GM18519 (cell line): ENCODE data around the gene RNASE1.

Experiments
- ATAC-seq: cut with Tn5 transposase; IDR thresholded peaks from one replicate; pipeline ENCODE4 v1.9.1; 2021; ENCODE audit warnings: mild to moderate bottlenecking, moderate library complexity; ENCODE audit not compliant: unreplicated experiment, low FRiP score

The RNASE1 gene

DNA sequence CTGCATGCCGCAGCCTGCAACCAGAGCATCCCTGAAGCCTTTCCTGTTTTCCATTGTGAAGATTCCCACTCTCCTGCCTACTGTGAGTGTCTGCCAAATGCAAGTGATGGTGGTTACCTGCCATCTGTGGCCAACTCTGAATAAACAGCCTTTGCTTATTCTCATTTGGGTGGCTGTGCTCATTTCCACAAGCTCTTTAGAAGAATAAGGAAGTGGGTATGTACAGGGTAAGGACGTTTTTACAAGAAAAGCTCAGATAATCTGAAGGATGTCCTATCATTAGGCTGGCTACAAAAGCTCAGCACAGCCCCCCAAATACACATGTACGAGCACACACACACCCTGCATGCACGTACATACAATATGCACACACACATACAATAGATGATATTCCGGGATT is 7.3 kb upstream of the RNASE1 start:
- no peak for ATAC-seq

DNA sequence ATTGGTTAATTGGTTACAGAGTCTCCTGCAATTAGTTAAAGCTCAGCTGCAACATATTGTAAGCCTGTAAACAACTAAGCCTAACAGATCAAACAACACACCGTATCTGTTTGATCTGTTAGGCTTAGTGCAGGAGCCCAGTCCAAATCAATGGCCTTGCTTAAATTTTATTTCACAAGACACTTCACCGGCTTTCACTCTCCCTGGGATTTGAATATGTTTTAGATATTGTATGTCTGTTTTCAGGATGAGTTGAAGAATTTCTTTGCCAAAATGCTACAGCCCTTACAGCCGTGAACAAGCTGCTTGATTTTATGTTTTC is 5.5 kb upstream of the RNASE1 start:
- ATAC-seq = no peak

DNA sequence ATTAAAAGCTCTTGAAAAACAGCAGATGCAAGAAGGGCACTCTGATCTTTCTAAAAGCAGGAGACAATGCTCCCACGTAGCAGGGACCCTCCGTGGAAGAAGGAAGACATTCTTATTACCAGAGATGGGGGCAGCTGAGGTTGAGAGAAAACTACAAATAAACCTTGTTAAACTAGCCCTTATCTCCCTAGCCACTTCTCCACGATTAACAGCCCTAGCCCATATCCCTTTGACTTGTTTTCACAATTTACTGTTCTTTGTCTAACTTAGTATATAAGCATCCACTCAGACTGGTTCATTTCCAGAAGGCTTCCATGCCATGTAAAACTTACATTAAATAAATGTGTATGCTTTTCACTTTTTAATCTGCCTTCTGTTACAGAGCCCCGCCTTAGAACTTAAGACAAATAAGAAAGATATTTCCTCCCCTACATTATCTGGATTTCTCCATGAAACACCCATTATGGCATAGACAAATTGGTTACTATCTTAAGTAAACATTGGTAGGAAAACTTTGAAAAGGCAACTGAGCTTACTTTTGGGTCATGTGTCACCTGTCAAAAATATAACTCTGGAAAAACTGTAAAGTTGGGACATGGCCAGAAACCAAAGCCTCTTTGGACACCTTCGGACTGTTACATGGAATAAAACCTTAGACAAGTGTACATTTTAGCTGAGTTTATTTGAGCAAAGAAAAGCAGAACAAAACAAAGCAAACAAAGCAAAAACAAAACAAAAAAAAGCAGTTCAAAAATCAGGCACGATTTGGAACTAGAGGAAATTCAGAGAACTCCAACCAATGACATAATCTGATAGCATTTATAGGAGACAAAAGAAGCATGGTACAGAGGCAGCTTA is 4.9 kb upstream of the RNASE1 start:
- ATAC-seq = no peak

DNA sequence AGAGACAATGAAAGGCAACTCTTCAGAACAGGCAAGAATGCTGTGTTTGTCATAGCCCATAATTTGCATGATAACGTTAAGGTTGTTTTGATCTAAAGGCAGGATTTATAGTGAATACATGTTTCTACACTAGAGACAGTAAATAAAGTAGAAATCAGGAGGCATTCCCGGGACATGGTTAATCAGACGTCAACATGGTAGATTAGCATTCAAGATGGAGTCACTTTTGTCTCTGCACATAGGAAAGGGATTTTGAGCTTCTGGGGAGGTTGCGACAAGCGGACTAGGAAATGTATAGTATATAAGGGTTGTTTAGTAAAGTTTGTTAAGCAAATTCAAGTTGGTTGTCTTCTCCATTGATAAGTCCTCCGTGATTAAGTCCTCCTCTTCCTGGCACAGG is 2.8 kb upstream of the RNASE1 start:
- ATAC-seq = no peak

DNA sequence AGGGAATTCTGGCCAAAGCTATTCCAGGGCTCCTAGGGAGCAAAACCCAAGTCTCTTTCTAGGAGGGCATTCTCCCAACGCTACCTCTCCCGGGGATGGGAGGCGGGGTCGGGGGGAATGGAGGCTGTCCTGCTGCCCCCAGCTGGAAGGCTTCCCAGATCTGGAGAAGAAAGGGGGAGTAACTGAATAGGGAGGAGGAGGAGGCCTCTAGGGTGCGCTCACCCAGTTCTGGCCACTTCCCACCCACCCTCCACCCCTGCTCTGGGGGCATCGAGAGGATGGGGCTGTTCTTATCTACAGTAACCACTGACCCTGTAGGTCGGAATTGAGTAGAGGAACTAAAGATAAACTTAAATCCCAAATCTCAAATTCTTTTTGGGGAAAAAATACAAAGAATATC is 579 bp upstream of the RNASE1 start:
- no peak for ATAC-seq

DNA sequence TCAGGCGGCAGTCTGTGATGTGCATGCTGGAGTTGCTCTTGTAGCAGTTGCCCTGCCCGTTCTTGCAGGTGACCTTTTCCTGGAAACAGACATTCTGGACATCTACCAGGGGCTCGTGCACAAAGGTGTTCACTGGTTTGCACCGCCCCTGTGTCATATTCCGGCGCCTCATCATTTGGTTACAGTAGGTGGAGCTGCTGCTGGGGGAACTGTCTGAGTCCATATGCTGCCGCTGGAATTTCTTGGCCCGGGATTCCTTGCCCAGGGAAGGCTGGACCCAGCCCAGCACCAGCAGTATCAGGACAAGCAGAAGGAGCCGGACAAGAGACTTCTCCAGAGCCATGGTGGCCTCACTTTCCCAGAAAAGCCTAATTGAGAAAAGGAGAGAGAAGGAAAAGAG is 918 bp downstream of the RNASE1 start:
- no peak for ATAC-seq

DNA sequence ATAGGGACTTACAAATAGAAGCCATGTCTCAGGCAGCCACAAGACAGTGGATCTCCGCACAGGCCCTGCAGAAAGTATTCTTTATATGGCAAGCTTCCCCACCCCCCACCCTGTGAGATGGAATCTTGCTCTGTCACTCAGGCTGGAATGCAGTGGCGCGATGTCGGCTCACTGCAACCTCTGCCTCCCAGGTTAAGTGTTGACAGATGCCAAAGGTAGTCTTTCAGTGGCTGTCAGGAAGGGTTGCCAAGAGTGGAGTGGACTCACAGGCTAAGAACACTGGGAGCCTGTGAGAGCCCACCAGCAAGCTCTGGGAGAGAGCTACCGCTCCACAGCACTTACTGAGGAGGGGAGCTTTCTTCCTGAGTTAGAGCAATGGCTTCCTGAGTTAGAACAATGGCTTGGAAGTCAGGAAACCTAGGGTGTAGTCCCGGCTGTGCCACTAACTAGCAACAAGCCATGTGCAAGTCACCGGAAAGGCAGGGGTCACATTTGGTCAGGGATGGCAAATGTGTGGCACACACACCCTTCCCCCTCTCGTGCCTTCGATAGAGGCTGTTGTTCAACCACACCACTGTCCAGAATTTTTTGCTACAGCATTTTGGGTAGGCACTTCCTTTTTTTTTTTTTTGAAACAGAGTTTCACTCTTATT is 2.6 kb downstream of the RNASE1 start:
- no peak for ATAC-seq

DNA sequence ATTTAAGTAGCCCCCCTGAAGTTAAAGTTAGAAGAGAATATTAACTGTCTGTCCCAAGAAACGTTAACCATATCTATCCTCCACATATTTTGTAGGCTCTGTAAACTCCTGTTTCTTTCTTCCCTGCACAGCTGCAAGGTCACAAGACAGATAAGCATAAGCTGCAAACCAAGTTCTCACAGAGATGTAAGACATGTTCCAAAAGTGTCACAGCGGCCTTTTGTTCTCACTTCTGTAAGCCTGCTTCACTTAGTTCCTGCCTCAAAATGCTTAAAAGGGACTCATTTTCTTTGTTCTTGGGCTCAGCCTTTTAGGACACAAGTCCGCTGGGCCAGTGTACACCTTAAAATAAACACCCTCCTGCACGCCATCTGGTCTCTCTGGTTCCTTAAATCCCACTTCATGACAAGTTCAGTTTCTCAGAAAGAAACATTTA is 3.2 kb downstream of the RNASE1 start:
- no peak for ATAC-seq

DNA sequence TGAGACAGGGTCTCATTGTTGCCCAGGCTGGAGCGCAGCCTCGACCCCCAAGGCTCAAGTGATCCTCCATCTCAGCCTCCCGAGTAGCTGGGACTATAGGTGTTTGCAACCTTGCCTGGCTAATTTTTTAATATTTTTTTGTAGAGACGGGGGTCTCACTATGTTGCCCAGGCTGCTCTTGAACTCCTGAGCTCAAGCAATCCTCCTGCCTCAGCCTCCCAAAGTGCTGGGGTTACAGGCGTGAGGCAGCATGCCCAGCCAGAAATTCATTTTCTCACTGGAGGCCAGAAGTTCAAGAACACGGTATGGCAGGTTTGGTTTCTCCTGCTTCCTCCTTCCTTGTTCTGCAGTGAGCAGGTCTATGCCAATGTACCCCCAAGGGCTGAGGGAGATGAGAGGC is 3.7 kb downstream of the RNASE1 start:
- ATAC-seq = no peak

DNA sequence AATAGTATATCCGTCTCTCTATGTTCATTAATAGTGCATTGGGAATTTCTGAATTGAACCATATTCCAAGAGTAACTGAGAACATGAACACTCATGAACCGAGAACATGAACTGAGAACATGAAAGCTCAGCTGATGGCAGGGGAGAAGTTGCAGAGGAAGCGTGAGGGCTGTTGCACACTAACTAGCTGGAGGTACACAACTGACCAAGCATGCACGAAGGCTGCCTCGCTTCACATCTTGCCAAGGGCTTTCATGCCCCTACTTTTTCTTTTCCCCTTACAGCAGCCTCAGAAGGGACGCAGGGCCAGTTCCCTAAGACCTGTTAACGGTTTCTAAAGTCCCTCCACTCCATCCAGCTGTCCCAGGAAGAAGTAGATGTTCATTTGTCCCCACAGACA is 4.3 kb downstream of the RNASE1 start:
- no peak for ATAC-seq

DNA sequence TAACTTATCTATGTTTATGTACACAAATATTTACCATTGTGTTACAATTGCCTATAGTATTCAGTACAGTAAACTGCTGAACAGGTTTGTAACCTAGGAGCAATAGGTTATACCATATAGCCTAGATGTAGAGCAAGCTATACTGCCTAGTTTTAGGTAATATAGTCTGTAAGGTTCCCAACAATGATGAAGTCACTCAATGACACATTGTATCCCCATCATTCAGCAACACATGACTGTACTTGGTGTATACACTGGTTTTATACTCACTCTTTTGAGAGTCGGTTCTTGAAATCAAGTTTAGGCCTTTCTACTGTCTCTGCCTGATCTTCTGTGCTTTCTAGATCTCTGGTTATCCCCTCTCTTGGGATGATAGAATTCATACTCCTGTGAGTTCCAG is 5.5 kb downstream of the RNASE1 start:
- ATAC-seq = no peak

DNA sequence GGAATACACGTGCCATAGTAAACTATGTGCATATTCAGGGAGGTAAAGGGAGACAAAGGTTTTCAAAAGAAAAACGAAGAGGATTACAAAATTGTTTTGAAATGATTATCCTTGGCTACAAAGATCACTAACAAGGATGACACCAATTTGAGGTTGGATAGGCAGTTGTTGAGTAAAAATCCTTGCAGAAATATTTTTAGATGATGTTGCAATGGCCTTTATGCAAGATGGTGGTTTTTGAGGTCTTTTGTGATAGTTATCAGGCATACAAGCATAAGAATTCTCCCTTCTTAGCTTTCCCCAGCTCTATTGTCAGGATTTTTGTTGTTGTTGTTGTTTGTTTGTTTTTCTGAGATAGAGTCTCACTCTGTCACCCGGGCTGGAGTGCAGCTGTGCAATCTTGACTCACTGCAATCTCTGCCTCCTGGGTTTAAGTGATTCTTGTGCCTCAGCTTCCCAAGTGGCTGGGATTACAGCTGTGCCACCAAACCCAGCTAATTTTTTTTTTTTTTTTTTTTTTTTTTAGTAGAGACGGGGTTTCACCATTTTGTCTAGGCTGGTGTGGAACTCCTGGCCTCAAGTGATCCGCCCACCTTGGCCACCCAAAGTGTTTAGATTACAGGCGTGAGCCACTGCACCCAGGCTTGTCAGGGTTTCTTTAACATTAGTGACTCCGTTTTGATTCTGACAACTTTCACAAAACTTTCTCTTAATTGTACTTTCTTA is 7.8 kb downstream of the RNASE1 start:
- ATAC-seq = no peak

DNA sequence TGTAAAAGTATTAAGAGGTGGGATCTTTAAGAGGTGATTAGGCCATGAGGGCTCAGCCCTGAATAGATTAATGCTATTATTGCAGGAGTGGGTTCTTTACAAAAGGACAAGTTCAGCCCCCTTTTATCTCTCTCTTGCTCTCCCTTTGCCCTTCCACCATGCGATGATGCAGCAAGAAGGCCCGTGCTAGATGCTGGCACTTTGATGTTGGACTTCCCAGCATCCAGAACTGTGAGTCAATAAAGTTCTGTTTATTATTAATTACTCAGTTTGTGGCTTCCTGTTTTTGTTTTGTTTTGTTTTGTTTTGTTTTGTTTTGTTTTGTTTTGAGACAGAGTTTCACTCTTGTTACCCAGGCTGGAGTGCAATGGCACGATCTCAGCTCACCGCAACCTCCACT is 10.1 kb downstream of the RNASE1 start:
- no peak for ATAC-seq

DNA sequence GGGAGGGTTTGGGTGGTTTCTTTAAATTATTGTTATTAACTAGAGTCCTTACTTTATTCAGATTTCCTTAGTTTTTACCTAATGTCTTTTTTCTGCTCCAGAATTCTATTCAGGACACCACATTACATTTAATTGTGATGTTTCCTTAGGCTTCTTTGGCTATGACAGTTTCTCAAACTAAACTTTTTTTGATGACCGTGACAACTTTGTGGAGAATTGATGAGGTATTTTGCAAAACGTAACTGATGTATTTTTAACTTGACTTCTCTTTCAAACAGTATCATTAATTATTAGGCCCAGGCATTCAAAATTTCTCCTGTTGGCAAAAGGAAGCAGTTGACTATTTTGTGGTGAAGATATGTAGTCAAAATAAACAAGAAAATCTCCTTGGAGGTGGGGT is 11.0 kb downstream of the RNASE1 start:
- no peak for ATAC-seq

DNA sequence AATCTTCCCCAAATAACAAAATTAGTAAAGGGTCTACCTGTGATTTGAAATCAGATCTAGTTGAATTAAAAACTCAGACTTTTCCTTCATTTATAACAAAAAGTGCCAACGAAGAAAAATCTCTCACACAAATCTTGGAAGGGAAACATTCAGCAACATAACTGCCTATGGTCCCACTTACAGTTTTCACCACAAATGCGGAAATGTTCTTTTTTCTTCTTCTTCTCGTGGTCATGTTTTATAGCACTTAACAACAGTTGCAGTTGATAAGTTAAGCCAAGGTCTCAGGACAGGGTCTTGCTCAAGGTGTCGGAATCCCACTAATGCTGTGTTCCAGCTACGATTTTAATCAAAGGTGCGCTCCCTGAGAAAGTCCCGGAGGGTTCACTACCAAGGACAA is 11.5 kb downstream of the RNASE1 start:
- no peak for ATAC-seq

DNA sequence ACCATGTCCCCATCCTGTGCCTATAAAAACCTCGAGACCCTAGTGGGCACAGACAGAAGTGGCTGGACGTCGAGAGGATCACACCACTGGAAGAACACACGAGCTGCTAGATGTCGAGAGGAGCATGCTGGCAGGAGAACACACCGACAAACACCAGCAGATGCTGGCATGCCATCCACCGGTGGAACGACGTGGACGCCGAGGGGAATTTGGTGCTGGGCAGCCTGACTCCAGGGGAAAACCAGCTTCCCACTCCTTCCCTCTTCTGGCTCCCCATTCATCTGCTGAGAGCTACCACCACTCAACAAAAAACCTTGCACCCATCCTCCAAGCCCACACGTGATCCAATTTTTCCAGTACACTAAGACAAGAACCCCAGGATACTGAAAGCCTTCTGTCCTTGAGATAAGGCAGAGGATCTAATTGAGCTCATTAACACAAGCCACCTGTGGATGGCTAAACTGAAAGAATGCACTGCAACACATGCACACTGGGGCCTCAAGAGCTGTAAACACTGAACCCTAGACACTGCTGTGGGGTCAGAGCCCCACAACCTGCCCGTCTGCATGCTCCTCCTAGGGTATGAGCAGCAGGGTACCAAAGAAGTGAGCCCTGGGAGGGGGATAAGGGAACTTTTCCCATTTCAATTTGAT is 12.1 kb downstream of the RNASE1 start:
- no peak for ATAC-seq

DNA sequence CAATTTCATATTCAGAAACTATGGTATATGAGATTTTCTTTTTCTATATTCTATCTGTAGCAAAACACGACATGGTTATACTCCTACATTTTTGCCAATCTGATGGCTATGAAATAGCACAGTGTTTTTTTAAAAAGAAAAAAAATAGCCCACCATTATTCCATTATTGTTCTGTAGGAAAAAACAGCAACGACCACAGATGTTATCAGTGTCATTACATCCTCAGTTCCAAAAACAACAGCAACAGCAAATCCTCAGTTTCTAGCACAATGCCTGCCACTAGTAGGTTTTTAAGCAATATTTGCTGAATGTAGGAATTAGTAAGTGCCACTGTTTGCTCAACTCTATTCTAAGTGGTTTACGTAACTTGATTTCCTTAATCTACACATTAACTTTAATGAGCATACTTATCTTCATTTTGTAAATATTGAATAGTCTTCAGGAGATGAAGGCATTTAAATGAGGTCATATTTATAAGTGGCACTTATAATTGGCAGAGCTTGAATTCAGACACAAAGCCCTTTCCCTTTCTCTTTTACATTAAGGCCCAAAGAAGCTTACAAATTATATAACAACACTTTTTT is 13.3 kb downstream of the RNASE1 start:
- ATAC-seq = no peak

DNA sequence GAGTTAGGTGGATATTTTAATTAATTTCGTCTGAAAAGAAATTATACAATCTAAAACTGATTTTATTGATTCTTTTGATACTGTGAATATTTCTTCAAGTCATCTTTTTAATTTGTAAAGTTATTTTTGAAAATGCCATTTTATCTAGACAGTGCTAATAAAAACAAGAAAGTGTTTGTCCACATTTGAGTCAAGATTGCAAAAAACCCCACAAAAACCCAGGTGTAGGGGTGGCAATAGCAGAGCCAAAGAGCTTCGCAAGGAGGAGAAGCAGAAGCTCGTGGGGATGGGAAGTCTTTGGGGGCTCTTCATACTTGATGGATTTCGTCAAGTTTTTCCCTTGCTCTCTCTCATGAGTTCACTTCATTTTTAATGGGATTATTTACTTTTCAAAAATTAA is 15.6 kb downstream of the RNASE1 start:
- ATAC-seq = no peak

DNA sequence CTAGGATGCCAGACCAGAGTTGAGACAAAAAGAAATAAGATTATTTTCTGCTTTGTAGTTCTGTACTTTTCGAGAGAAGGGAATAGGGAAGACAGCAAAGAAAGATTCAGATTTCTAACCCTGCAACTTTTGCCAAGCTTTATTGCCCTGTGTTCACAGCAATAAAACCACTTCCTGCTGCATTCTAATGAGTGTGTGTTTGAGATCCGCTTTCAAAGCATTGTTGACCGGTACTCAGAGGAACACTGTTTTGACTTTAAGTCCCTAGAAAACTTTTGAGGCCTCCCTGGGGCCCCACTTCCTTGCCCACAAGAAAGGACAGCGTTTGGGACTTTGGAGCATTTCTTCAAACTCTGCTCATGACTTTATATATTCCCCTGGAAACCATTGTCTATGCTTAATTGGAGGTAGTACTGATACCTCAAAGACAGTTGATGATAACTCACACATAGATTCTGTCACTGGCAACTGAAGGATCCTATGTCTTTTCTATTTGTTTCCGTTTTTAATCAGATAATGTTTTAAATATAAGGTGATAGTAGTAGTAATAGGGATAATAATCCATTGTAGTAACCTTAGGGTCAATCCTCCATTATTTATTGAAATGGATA is 20.3 kb downstream of the RNASE1 start:
- ATAC-seq = peak; percentile 38

DNA sequence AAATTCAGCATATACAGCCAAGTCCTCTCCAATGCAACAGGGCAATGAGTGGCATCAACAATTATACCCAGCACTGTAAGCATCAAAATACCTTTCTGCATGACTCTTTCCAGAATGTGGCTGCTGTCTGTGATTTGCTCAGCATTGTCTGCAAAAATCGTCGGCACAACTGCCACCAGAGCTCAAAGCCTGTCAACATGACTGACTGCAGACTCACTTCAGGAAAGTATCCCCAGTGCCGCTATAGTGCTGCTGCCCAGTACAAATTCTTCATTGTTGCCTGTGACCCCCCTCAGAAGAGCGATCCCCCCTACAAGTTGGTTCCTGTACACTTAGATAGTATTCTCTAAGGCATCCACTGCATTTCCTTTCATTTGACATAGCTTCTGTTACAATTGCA is 20.8 kb downstream of the RNASE1 start:
- ATAC-seq = no peak
